HS-5 (cell line): ENCODE measurements around the gene ATXN8OS.
"Not testable (repeated sequence)": the region's sequence is repeated elsewhere in the genome, so short reads cannot be mapped to it uniquely, and the experiment has no call there.

Experiments used
- DNase-seq: peaks from one replicate; pipeline ENCODE4 v3.0.0-alpha.2; 2012; ENCODE audit warnings: low read depth

The ATXN8OS gene

DNA sequence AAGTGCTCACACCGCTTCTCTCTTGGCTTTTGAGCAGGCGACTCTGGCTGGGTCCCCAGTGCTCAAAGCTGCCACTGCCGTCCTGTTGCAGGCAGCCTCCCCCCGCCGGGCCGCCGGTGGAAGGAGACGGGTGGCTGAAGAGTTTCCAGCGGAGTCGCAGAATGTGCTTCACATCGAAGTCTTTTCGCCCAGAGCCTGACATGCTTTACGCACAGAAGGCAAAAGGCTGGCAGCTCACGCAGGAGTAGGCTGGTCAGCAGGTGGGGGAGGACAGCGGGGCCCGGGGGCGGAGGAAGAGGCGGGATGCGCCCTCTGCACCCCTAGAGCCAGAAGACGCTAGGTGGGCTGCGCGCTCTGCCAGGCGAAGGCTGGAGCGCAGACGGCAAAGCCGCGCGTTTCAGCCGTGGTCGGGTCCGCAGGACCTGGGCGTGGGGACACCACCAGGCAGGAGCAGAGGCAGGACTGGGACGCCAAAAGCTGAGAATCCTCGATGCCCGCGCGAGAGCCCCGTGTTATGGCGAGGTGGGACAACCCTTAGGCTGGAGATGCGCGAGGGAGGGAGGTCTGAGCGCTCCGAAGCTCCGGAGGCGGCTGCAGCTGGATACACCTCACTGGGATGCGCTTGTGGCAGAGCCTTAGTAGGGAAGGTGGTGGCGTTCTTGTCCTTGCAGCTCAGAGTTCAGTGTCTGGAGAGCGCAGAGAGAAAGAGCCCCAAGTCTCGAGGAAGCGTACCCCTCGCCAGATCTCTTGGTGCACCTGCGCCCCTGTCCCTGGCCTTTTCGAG lies at the start of gene ATXN8OS:
Gene ATXN8OS, plus strand, starts transcription at position 329 of the 784 bp plus-strand sequence.
- DNase-seq: no peak

DNA sequence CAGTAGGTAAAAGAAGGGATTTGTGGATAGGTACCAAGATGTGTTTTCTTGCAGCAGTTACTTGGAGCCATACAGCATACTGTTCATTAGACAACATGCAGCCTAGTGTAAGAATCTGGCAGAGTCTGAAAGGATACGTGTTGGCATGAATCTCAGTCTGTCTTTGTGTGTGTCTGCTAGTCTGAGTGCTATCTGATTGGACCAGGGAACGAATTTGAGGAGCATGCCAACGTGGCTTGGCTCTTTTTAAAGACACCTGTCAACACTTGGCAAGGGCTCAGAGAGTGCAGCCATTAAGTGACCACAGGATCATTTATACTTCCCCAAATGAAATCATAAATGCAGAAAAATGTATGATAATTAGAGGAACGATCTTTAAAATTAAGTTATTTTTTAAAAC lies 27.6 kb upstream of the ATXN8OS start:
- DNase-seq: no peak

DNA sequence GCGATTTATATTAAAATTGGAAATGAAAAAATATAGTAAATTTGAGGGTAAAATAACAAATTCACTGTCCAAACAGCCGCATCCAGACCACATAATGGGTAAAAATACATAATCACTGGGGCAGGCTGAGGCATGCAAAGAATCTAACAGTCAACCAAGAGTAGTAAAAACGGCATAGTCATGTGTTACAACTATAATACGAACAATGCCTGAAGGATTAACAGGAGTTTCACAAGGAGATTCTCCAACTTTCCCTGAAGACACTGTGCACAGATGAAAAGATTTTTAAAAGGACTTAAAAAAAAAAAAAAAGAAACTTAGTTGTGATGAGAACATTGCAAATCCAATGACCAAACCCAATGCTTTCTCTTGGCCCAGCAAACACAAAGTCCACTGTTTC lies 20.4 kb upstream of the ATXN8OS start:
- no peak for DNase-seq

DNA sequence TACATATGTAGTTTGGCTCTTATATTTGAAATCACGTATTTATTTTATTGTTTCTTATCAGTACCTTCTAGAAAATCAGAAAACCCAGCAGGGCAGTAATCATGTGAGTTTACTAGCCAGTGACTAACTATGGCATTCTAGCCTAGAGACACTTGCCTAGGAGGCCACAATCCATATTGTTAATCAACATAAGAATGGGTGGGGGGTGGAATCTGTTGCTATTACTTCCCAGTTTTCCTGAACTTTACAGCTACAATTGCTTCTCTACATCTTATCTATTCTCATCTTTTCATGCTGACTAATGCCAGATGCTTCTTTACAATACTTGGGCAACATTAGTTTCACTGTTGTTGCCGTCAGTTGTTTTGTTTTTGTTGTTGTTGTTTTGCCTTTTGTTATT lies 18.7 kb upstream of the ATXN8OS start:
- DNase-seq: no peak

DNA sequence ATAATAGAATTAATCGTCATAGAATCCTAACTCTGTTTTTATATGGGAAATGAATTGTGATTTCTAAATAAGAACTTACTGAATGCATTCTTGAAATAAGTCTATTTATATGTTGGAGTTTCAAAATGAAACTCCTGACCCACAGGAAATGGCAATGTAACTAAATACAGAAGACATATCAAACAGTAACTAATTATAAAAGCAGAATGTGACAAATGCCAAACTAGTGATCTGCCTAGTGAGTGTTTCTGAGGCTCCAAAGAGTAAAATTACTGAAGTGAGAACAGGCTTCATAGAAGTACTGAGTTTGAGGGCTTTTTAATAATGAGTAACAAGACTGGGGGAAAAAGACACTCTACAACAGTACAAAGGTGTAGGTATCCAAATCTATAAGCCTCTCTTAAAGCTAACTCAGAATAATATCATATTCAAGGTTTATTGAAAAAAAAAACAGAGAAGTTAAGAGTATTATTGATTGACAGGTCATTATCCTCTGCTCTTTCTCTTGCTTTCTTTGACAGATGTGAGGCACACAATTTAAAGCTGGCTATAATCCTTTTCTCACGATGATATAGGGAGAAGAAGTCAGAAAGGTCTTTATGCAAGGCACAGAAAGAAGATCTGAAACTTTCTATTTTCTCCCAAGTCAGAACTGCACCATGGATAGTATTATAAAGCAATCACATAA lies 17.4 kb upstream of the ATXN8OS start:
- DNase-seq: no peak

DNA sequence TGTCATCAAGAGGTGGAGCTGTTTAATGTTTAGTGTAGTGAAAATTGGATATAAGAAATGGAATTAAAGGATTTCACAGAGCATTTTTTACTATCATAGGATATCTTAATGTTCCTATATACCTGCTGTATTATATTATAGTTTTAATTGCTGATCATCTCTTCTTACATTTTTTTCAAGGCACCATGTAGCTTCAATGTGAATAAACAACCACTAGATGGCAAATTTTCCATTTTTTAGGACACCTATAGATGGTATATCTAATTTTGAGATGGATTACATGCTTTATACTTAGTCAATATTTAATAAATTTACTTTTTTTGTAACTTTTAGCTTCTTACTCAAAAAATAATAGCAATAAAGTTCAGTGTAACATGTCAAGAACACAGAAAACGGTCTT lies 9.0 kb upstream of the ATXN8OS start:
- no peak for DNase-seq

DNA sequence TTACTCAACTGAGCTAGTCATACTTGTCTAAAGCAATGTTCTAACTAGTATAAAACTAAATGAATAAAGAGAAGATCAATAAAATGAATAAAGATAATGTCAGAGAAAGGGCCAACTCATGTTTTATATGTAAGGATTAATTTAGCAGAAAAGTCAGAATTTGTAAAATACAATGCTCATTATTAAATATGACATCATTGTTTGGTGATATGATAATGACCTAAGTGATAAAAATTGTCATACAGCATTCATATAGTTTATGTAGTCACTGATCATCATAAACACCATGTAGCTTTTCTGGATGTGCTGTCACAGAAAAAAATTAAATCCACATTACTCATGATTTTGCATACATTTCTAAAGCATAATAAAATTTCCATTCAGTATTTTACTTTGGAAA lies 3.1 kb upstream of the ATXN8OS start:
- no peak for DNase-seq

DNA sequence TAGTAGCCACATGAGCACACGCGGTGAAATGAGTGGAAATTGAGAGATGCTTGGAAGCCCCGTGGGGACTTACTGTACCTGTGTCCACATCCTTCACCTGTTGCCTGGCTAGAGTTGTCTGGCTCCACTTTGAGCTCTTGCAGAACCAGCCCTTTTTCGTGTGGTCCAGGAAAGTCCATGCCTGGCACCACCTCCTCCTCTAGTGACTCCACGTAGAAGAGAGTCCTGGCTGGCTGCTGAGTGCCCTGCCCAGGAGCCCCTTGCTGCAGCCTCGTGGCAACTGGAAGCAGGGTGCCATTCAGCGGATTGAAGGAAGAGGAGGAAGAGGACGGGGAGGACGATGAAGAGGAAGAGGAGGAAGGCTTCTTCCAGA lies 515 bp upstream of the ATXN8OS start:
- no peak for DNase-seq

DNA sequence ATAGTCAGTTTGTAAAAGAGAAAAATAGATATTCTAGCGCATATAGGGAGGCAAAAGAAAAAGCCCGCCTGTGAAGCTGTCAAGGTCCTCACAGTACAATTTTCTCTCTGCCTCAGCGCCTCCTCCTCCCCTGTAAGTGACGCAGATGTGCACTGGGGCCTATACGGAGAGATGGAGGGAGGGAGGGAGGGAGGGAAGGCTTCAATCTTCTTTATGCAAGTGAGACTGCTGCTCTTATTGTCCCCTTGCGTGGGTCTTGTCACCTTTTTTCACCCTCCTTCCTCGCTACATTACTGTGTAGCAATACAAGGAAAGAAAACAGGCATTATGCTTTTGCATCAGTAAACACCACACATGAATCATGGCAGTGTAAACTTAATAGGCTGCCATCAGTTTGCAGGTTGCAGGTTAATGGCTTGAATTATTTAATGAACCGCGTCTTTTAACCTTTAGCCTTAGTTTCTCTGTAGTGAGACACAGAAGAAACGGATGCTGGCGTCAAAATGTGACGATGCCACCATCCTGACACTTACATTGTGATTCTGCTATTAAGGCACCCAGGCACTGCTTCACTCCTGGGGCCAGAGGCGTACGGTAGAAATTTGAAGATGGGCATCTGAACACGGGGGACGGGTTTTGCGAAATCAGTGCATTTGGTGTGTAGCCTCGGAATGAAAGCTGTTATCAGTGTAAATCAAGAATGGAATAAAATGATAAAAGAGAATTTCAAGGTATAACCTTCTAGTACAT lies 905 bp downstream of the ATXN8OS start, which contains the start of gene KLHL1:
Gene KLHL1, minus strand, starts transcription at position 97 of the 750 bp plus-strand sequence. CDS start 753 bp downstream, outside the sequence.
- DNase-seq: no peak

DNA sequence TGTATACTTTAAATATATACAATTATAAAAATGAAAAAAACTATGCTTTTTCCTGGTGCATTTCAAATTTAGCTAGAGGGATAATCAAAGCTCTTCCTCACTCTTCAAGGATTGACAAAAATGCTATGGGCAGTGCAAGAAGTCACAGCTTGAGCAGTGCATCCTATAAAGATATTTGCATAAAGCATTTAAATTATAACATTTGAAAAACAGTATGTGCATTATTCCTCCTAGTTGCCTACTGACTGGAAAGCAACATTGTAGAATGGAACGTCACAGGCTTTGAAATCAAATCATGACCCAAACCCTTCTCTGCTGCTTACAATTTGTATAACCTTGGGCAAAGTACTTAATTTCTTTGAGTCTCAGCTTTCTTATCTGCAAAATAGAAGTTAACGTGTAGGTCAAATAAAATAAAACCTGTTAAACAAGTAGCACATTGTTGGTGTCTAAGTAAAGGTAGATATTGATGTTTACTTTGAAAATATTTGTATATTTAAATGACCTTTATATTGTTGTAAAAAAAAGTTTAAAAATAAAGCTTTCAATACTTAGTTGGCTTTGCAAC lies 9.8 kb downstream of the ATXN8OS start:
- no peak for DNase-seq

DNA sequence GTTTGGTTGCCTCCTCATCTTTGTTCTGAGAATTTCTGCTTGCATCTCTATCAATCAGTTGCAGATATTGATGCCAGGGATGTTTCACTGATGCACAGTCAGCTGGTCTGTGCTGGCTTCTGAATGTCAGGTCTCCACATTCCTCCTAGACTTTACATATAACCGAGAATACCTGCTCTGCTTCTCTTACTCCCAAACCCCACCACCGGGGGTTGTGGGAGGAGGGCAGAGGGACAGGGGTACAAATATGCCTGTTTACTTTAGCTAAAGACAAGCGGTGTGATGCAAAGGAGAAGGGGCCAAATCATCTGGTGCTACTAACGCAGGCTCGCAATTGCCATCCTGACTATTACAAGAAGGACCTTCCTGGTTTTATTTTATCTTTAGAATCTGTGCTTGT lies 18.1 kb downstream of the ATXN8OS start:
- no peak for DNase-seq

DNA sequence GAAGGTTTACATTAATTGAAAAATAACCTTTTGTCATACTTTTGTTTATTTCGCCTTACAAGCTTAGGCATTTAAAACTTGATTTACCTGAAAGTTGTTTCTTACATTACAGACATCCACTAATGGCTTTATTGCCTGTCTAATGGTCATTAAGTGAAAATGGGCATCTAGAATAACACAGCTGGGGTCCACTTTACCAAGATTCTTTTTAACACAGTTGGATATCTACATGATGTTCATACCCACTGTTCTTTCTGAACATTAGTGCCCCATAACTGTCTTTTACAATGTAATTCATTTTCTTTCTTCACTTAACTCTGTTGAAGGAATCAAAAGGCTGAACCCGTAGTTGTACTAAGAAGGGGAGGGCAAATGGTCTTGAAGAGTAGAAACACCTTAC lies 20.5 kb downstream of the ATXN8OS start:
- no peak for DNase-seq

DNA sequence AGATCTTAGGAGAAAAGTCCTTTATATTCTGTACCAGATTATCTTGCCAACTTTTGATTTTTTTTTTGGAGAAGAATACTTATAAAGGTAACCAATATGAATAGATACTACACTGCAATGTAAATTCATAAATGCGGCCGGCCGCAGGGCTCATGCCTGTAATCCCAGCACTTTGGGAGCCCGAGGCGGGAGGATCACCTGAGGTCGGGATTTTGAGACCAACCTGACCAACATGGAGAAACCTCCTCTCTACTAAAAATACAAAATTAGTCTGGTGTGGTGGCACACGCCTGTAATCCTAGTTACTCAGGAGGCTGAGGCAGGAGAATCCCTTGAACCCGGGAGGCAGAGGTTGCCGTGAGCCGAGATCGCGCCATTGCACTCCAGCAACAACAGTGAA lies 35.0 kb downstream of the ATXN8OS start:
- DNase-seq: not testable (repeated sequence)

DNA sequence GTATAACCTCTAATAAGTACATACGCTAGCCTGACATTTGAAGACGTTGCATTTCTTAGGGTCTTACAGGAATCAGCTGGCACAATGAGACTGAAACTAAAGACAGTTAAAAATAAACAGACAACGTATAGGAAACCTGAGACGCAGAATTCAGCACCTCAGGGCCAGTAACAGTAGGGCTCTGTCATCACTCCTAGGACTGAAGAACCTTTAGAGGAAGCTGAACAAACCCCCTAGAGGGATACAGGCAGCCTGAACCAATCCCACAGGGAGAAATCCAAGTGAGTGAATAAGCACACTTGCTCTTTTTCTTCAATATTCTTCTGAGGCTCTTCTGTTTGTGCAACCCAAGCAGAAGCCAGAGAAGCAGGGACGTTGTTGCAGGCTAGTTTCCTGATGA lies 54.5 kb downstream of the ATXN8OS start:
- no peak for DNase-seq

DNA sequence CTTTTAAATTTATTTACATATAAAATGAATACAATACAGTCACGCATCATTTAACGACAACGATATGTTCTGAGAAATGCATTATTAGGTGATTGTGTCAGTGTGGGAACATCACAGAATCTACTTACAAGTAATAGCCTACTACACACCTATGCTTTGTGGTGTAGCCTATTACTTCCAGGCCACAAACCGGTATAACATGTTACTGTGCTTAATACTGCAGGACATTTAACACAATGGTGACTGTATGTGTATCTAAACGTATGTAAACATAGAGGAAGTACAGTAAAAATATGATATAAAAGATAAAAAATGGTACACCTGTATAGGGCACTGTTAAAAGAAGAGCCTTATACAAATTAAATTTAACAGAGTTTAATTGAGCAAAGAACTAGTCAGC lies 63.1 kb downstream of the ATXN8OS start:
- DNase-seq: no peak

DNA sequence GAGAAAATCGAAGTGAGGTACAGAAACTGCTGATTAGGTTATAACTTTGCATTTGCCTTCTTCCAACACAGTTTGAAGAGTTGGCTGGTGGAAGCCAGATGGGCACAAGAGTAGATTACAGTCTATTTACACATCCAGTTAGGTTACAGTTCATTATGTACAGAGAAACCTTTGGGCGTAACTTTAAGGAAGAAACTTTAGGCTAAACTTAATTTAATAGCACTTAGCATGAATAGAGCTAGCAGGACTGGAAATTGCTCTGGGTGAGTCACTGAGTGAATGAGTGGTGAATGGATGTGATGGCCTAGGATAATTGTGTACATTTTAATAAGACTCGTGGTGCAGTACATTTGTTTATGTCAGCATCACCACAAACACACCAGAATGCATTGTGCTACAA lies 63.5 kb downstream of the ATXN8OS start:
- peak; percentile 10 for DNase-seq

DNA sequence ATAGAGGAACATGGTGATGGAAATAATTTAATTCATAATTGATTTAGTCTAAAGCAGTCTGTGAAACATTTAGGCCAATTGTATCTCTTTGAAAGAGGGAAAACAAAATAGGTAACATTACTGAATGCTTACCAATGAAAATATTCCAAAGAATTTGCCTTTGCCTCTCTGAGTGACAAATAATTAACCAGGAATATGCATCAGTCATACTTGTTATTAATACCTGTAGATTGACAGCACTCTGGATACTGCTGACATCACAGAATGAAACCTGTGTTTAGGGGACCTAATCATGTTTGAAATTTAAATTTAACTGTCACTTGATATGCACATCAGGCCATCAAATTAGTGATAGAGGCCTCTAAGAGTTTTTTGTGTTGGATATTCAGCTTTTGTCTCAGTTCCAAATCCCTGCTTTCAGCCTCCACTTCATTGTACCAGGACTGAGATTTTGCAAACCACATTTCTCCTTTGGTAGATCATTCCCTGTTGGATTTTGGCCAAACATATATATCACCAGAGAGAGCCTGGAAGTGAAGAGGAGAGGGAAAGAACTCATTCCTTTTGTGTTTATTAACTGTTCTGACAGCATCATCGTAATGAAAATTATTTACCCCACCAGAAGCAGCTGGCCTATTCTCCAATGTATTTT lies 65.4 kb downstream of the ATXN8OS start:
- peak; percentile 2 for DNase-seq

DNA sequence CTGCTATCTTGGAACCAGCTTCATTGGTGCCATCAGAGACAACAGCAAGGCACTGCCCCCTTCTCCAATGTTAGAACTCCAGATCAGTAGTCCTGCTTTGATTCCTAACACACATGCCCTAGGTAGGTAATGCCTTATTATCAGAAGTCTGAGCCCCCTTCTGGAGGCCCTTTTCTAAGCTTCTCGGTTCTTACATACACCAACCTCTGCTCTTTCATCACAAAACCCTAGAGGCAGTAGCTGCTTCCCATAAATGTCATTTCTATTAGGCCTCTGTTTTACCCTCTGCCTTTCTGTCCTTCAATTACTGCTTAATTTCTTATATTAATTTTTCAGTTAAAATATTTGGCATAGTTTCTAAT lies 66.0 kb downstream of the ATXN8OS start:
- no peak for DNase-seq

DNA sequence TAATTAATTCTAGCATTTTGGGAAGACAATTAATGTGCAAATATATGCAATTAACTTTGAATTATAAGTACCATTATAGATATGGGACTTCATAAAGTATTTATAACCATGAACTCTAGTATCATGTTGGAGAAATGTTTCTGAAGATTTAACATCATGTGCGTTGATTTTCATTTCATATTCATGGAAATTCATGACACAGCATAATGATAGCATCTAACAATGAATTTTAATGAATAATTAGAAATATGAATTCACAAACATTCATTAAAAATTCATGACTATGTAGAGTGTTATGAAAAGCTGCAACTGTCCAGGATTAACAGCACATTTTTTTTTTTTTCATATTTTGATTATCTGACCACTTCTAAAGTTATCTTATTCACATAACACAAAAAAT lies 70.7 kb downstream of the ATXN8OS start:
- DNase-seq: no peak
